ENCODE measurements around the gene MEI1.
"Not testable (repeated sequence)": the region's sequence is repeated elsewhere in the genome, so short reads cannot be mapped to it uniquely, and the experiment has no call there.

Gene MEI1

GRCh38 chr22:41682033-41682807 lies 17.1 kb upstream of the MEI1 start:
- peak; percentile 71 to 87 (median 81) for DNase-seq

- no peak for DNase-seq
Observed at GRCh38 chr22:41683052-41683451, 16.3 kb upstream of the MEI1 start.

GRCh38 chr22:41683616-41684015 lies 15.7 kb upstream of the MEI1 start:
- no peak for DNase-seq

GRCh38 chr22:41684194-41684593 lies 15.1 kb upstream of the MEI1 start:
- no peak for DNase-seq

- DNase-seq: not testable (repeated sequence)
Observed at GRCh38 chr22:41686890-41687289, 12.4 kb upstream of the MEI1 start.

GRCh38 chr22:41687901-41688364 lies 11.4 kb upstream of the MEI1 start:
- DNase-seq: peak in 3 of 6 experiments; percentile 4 to 33 (median 24)

GRCh38 chr22:41688365-41689211 lies 10.7 kb upstream of the MEI1 start, which contains the start of gene SNU13:
TSS of gene SNU13 (minus strand) at chr22:41688867. CDS start at chr22:41688796, 71 bp downstream.
- peak; percentile 82 to 92 (median 90) for DNase-seq

GRCh38 chr22:41690476-41690875 lies 8.8 kb upstream of the MEI1 start:
- DNase-seq: no peak

- DNase-seq: no peak
Observed at GRCh38 chr22:41695211-41695610, 4.1 kb upstream of the MEI1 start.

GRCh38 chr22:41696703-41697102 lies 2.6 kb upstream of the MEI1 start:
- no peak for DNase-seq

- DNase-seq: peak; percentile 68 to 91 (median 84)
Observed at GRCh38 chr22:41697126-41697775, 2.1 kb upstream of the MEI1 start.

GRCh38 chr22:41700108-41700364 lies 733 bp downstream of the MEI1 start:
- DNase-seq: no peak

- DNase-seq: no peak
Observed at GRCh38 chr22:41702763-41703162, 3.5 kb downstream of the MEI1 start.

GRCh38 chr22:41709341-41709740 lies 10.0 kb downstream of the MEI1 start:
- DNase-seq: no peak

- no peak for DNase-seq
Observed at GRCh38 chr22:41713004-41713403, 13.7 kb downstream of the MEI1 start.

- DNase-seq: no peak
Observed at GRCh38 chr22:41722496-41722895, 23.2 kb downstream of the MEI1 start.

- DNase-seq: no peak
Observed at GRCh38 chr22:41725510-41726110, 26.3 kb downstream of the MEI1 start.

GRCh38 chr22:41731609-41732008 lies 32.3 kb downstream of the MEI1 start:
- no peak for DNase-seq

GRCh38 chr22:41732096-41732772 lies 32.9 kb downstream of the MEI1 start:
- no peak for DNase-seq

GRCh38 chr22:41733241-41733640 lies 33.9 kb downstream of the MEI1 start:
- not testable (repeated sequence) for DNase-seq

- no peak for DNase-seq
Observed at GRCh38 chr22:41739576-41739975, 40.3 kb downstream of the MEI1 start.

- DNase-seq: no peak
Observed at GRCh38 chr22:41742918-41743317, 43.6 kb downstream of the MEI1 start.

GRCh38 chr22:41745968-41746367 lies 46.7 kb downstream of the MEI1 start:
- DNase-seq: no peak
